PC-3 (cell line): ENCODE results near the gene ADAMTSL5.

Experiments
- EZH2 ChIP-seq: fragments of 300-600 bp; sonication (generic); IDR thresholded peaks from one replicate; pipeline ENCODE4 v1.6.1; 2017; ENCODE audit warnings: antibody characterized with exemption, mild to moderate bottlenecking, low read length; ENCODE audit not compliant: unreplicated experiment
- EZH2phosphoT487 ChIP-seq: fragments of 300-600 bp; sonication (generic); IDR thresholded peaks from 2 replicates; pipeline ENCODE4 v1.6.1; 2018; ENCODE audit warnings: mild to moderate bottlenecking, antibody characterized with exemption, low read length, borderline replicate concordance
- TF ChIP-seq, protein P1 (sequence below): fragments of 300-600 bp; sonication (generic); conservative IDR thresholded peaks from 2 replicates; pipeline ENCODE4 v1.5.1; 2017; ENCODE audit warnings: antibody characterized with exemption, low read depth, mild to moderate bottlenecking, low read length

DNA sequence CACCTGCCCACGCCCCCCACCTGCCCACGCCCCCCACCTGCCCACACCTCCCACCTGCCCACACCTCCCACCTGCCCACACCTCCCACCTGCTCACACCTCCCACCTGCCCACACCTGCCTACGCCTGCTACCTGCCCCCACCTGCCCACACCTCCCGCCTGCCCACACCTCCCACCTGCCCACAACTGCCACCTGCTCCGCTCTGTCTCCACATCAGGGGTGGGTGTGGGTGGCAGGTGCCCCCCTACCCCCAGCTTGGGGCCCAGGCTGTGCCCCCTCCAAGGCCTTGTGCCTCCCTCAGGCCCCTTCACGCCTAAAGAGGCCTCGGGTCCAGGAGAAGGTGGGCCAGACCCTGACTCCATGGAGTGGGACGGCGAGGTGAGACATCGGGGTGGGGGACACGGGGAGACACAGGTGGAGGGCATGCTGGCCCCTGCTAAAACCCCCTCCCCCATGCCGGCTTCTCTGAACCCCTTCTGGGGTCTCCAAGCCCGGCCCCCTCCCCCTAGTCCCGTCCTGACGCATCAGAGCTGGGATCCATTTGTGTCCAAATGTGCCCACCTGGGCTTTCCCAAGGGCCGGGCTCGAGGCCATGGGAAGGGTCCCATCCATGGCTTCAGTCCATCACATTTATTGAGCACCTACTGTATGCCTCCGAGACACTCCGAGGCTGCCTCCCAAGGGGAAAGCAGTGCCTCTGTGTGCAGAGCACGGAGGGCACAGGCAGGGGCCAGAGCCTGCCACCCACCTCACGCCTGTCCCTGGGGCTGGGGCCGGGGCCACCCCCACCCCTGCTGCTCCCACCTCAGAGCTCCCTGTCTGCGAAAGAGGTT is 16.0 kb upstream of the ADAMTSL5 start:
- TF ChIP-seq, protein P1, sequence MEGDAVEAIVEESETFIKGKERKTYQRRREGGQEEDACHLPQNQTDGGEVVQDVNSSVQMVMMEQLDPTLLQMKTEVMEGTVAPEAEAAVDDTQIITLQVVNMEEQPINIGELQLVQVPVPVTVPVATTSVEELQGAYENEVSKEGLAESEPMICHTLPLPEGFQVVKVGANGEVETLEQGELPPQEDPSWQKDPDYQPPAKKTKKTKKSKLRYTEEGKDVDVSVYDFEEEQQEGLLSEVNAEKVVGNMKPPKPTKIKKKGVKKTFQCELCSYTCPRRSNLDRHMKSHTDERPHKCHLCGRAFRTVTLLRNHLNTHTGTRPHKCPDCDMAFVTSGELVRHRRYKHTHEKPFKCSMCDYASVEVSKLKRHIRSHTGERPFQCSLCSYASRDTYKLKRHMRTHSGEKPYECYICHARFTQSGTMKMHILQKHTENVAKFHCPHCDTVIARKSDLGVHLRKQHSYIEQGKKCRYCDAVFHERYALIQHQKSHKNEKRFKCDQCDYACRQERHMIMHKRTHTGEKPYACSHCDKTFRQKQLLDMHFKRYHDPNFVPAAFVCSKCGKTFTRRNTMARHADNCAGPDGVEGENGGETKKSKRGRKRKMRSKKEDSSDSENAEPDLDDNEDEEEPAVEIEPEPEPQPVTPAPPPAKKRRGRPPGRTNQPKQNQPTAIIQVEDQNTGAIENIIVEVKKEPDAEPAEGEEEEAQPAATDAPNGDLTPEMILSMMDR: no peak
- TF ChIP-seq EZH2 (no peak), EZH2phosphoT487 (no peak)
